GM19099 (cell line): Measurements from ENCODE around the gene IL1RAP.

Experiments
- POLR2A ChIP-seq: IDR thresholded peaks from 3 replicates; pipeline ENCODE4 v1.6.1; 2011; ENCODE audit warnings: low read depth; ENCODE audit not compliant: insufficient read length; ENCODE audit errors: extremely low read depth

The IL1RAP gene

GRCh38 chr3:190513409-190514370 lies at the start of gene IL1RAP:
Gene IL1RAP (plus strand): TSS chr3:190514085. CDS start chr3:190564290, 50,205 bp downstream.
- no peak for TF ChIP-seq POLR2A

DNA sequence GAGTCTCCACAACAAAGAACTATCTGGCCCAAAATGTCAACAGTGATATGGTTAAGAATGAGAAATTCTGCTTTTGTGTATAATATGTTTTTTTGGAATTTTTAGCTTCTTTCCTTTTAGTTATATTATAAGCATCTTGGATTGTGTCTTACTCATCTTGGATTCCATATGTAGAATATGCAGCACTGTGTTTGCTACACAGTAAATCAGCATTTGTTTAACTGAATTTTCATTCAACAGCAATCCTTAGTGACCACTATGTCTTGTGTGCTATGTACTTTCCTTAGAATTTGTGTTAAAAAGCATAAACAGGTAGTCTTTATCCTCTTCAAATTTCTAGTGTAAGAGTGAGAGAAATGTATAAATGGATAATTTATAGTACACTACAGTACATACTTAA lies 46.0 kb upstream of the IL1RAP start:
- TF ChIP-seq POLR2A, result no peak

- TF ChIP-seq POLR2A, result no peak
Measured at GRCh38 chr3:190481779-190482178, 32.1 kb upstream of the IL1RAP start.

- no peak for TF ChIP-seq POLR2A
Measured at GRCh38 chr3:190485830-190486532, 27.9 kb upstream of the IL1RAP start.

DNA sequence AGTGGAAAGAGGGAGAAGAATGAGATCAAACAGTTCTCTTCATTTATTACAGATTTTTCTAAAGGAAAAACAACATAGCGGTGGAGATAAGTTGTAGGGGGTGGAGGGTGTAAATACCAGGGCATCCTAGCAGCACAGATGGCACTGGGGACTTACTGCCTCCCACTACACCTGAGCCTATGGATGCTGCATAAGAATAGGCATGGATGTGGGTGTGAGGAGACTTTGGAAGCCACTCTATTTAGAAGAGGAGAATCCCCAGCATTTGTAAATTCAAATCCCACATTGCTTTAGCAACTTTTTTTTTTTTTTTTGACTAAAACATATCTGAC lies 27.4 kb upstream of the IL1RAP start:
- no peak for TF ChIP-seq POLR2A

DNA sequence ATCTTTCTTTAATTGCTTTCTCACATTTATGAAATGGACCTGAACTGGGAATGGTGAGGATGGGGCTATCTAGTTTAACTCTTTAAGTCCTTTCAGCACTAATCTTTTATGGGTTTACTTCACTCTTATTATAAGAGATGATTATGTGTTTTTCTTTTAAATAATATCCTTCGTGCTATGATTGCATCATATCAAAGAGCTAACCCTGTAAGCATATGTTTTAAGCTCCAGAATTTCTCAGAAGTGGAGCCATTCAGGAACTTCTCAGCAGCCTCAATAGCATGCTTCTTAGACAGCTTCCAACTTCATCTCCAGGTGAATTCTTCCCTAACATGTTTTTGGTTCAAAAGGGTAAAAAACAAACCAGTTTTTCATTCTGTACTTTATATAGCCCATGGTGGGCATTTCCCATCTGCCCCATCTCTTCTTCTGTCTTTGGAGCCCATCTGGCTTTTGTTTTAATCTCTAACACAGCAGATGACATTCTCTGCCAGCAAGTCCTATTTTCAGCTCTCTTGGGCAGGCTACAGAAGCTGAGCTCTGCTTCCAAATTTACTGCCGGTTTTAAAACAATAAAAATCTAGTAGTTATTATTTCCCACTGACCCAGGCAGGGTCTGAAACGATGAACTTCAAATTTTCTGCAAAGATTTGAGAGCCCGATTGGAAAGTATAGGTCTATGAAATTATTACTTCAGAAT lies 26.8 kb upstream of the IL1RAP start:
- no peak for TF ChIP-seq POLR2A

- TF ChIP-seq POLR2A, result no peak
Measured at GRCh38 chr3:190491533-190492054, 22.3 kb upstream of the IL1RAP start.

- TF ChIP-seq POLR2A, result no peak
Measured at GRCh38 chr3:190492129-190492528, 21.8 kb upstream of the IL1RAP start.

GRCh38 chr3:190492966-190493365 lies 20.9 kb upstream of the IL1RAP start:
- no peak for TF ChIP-seq POLR2A

- TF ChIP-seq POLR2A, result no peak
Measured at GRCh38 chr3:190494907-190495306, 19.0 kb upstream of the IL1RAP start.

GRCh38 chr3:190495354-190495753 lies 18.5 kb upstream of the IL1RAP start:
- no peak for TF ChIP-seq POLR2A

- TF ChIP-seq POLR2A, result no peak
Measured at GRCh38 chr3:190495796-190496195, 18.1 kb upstream of the IL1RAP start.

DNA sequence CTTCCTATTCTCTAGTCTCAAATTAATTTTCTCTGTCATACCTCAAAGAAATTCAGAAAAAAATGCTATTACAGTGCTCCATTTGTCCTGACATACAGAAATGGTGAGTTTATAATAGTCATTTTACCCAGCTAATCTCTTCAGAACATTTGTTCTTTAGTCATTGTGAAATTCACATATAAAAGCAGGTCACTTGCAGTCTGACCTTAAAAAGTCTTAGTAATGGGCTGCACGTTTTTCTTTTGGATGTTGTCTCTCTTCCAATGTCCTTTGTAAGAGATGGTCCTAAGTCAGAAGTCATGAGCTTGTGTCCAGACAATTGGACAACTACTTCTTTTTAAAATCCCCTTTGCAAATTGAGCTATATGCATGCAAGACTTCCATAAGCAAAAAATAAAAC lies 17.0 kb upstream of the IL1RAP start:
- TF ChIP-seq POLR2A, result no peak

DNA sequence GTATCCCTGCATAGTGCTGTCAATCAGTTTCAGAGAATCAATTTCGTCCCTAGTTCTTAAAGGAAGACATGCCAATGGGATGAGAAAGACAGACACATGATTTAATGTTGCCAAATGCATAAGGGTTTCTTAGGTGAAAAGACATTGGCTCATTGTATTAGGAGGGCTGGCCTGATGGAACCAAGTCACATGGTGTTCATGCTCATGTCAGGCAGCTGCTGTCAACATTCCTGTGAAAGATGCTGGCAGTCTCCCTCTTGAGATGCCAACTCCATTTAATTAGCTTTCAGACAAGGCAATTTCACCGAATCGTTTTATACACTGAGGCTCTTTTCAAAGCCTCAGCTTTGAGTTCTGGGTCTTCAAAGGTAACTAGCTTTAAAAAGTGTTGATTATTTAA lies 16.1 kb upstream of the IL1RAP start:
- no peak for TF ChIP-seq POLR2A

GRCh38 chr3:190498293-190498692 lies 15.6 kb upstream of the IL1RAP start:
- TF ChIP-seq POLR2A, result no peak
